ENCODE data around the gene NR2F1-AS1. TPM values are rescaled to one million over a fixed set of nuclear protein-coding genes. Genes with fewer than 3 reads are reported as not detected.

The NR2F1-AS1 gene
- polyA plus RNA-seq, 2 of the 4 experiments (the other 2 are of a cell fraction) = 5.5 to 8.3 TPM

- no peak for FAIRE-seq
- no peak for ATAC-seq
- Histone ChIP-seq H3K9me3 (no peaks in the 10 kb centered on the region), H3K4me1 (peaks cover 15% of the 10 kb centered on the region; the same call in 2 of the 3 replicates), H3K4me2 (no peak overlapping the region), H3K27ac (no peak overlapping the region), H3K4me3 (no peak overlapping the region)
- ChIA-PET POLR2A (no interaction called here), CTCF (interaction anchor here (1.3 kb wide), 1 partner anchor 10 kb away, joined by 4 read pairs; no protein-coding TSS in a partner anchor)
- WGBS (ENCODE audit: missing lambda C conversion rate) = 25% methylated on average over 1 of the region's 1 CpG
- no peak for DNase-seq (ENCODE audit: low read depth in 1 of 2, low spot score in 1 of 2)
- TF ChIP-seq REST (IDR thresholded peaks at IDR 0.05) = no peak
- no peak for TF ChIP-seq CBX2 (IDR thresholded peaks at IDR 0.05; ENCODE audit: borderline replicate concordance, low read depth)
- TF ChIP-seq KDM1A (IDR thresholded peaks at IDR 0.05; ENCODE audit: low read depth) = no peak
- TF ChIP-seq HEYL (CRISPR knock-in tag; IDR thresholded peaks at IDR 0.05) = no peak
- TF ChIP-seq POLR2AphosphoS2 (conservative IDR thresholded peaks at IDR 0.05; ENCODE audit: low read length) = no peak
- TF ChIP-seq ZNF302 (CRISPR knock-in tag; IDR thresholded peaks at IDR 0.05) = no peak
- no peak for TF ChIP-seq PBX3 (IDR thresholded peaks at IDR 0.05)
- TF ChIP-seq CBX8 (IDR thresholded peaks at IDR 0.05) = no peak
- TF ChIP-seq CEBPB (IDR thresholded peaks at IDR 0.05) = no peak
- TF ChIP-seq CHD4 (IDR thresholded peaks at IDR 0.05; ENCODE audit: borderline replicate concordance) = no peak
- no peak for TF ChIP-seq GATA3 (IDR thresholded peaks at IDR 0.05; ENCODE audit: borderline replicate concordance)
- TF ChIP-seq NFE2L2 (conservative IDR thresholded peaks at IDR 0.05; ENCODE audit: low read length) = no peak
- TF ChIP-seq RAD21 (conservative IDR thresholded peaks at IDR 0.05 in 1 of 2, IDR thresholded peaks at IDR 0.05 in 1 of 2) = no peak
- no peak for TF ChIP-seq SMC3 (IDR thresholded peaks at IDR 0.05)
Observed at GRCh38 chr5:93431250-93431649, 149.8 kb downstream of the NR2F1-AS1 start.

GRCh38 chr5:93430673-93431199, 150.3 kb downstream of the NR2F1-AS1 start:
- no peak for DNase-seq (ENCODE audit: low read depth in 1 of 2, low spot score in 1 of 2)
- no peak for FAIRE-seq
- Histone ChIP-seq H3K9me3 (no peaks in the 10 kb centered on the region), H3K4me2 (no peak overlapping the region), H3K4me1 (peaks cover 15% of the 10 kb centered on the region; the same call in 2 of the 3 replicates), H3K27ac (no peak overlapping the region), H3K4me3 (no peak overlapping the region)
- ChIA-PET POLR2A (no interaction called here), CTCF (interaction anchor here (1.3 kb wide), 1 partner anchor 9 kb away, joined by 4 read pairs; no protein-coding TSS in a partner anchor)
- no peak for ATAC-seq
- WGBS (ENCODE audit: missing lambda C conversion rate) = 59% methylated on average over 2 of the region's 2 CpGs
- TF ChIP-seq, protein P1, sequence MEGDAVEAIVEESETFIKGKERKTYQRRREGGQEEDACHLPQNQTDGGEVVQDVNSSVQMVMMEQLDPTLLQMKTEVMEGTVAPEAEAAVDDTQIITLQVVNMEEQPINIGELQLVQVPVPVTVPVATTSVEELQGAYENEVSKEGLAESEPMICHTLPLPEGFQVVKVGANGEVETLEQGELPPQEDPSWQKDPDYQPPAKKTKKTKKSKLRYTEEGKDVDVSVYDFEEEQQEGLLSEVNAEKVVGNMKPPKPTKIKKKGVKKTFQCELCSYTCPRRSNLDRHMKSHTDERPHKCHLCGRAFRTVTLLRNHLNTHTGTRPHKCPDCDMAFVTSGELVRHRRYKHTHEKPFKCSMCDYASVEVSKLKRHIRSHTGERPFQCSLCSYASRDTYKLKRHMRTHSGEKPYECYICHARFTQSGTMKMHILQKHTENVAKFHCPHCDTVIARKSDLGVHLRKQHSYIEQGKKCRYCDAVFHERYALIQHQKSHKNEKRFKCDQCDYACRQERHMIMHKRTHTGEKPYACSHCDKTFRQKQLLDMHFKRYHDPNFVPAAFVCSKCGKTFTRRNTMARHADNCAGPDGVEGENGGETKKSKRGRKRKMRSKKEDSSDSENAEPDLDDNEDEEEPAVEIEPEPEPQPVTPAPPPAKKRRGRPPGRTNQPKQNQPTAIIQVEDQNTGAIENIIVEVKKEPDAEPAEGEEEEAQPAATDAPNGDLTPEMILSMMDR (IDR thresholded peaks at IDR 0.05) = no peak
- TF ChIP-seq POLR2AphosphoS2 (conservative IDR thresholded peaks at IDR 0.05; ENCODE audit: low read length) = no peak
- TF ChIP-seq PHF8 (IDR thresholded peaks at IDR 0.05; ENCODE audit: borderline replicate concordance, low read depth) = no peak
- no peak for TF ChIP-seq HOXA7 (CRISPR knock-in tag; IDR thresholded peaks at IDR 0.05)
- no peak for TF ChIP-seq USF2 (IDR thresholded peaks at IDR 0.05)
- TF ChIP-seq RAD21 (conservative IDR thresholded peaks at IDR 0.05 in 1 of 2, IDR thresholded peaks at IDR 0.05 in 1 of 2) = no peak
- TF ChIP-seq ESRRA (IDR thresholded peaks at IDR 0.05; ENCODE audit: borderline replicate concordance, low read length) = no peak
- no peak for TF ChIP-seq HOXB13 (CRISPR knock-in tag; IDR thresholded peaks at IDR 0.05; ENCODE audit: low read depth)
- no peak for TF ChIP-seq HES2 (IDR thresholded peaks at IDR 0.05)
- TF ChIP-seq RFX5 (IDR thresholded peaks at IDR 0.05) = no peak
- TF ChIP-seq REST (IDR thresholded peaks at IDR 0.05) = no peak

All from A549 (cell line).